Keratinocyte (primary cell): Measurements from ENCODE around the gene DCP1B. TPM values are rescaled to one million over a fixed set of nuclear protein-coding genes. Genes with fewer than 3 reads are reported as not detected.

ENCODE experiments used
- DNase-seq: peaks from one replicate; pipeline ENCODE4 v3.0.0-alpha.2; 2011; ENCODE audit warnings: low read depth, missing footprints, low spot score
- FAIRE-seq: peaks from 2 replicates; lab custom pipeline; 2011; peaks lifted over from hg19 to GRCh38; lab: Jason Lieb, UNC
- H2AFZ ChIP-seq: 2 replicates; pipeline ENCODE4 v1.6.0; 2012; ENCODE audit warnings: low read length, control low read depth, inconsistent platforms; ENCODE audit not compliant: control insufficient read depth
- H3K27ac ChIP-seq: 2 replicates; pipeline ENCODE4 v1.5.1; 2011; ENCODE audit warnings: low read length; ENCODE audit not compliant: control insufficient read depth, insufficient read depth
- H3K27me3 ChIP-seq: 3 replicates; pipeline ENCODE4 v1.6.0; 2011; ENCODE audit warnings: low read length; ENCODE audit not compliant: control insufficient read depth, insufficient read depth; ENCODE audit errors: extremely low read depth
- H3K36me3 ChIP-seq, 2 experiments: 2 replicates in 1 of 2; 3 replicates in 1 of 2; pipeline ENCODE4 v1.5.1; 2011; ENCODE audit warnings: low read length in 2 of 2, mild to moderate bottlenecking in 1 of 2; ENCODE audit not compliant: control insufficient read depth in 2 of 2, insufficient read depth in 2 of 2; ENCODE audit errors: extremely low read depth in 1 of 2
- H3K4me1 ChIP-seq: 3 replicates; pipeline ENCODE4 v1.5.1; 2011; ENCODE audit warnings: low read length; ENCODE audit not compliant: control insufficient read depth, insufficient read depth; ENCODE audit errors: extremely low read depth
- H3K4me2 ChIP-seq: 3 replicates; pipeline ENCODE4 v1.6.0; 2011; ENCODE audit warnings: low read depth, low read length; ENCODE audit not compliant: control insufficient read depth, insufficient read depth; ENCODE audit errors: extremely low read depth
- H3K4me3 ChIP-seq, 3 experiments: fragments of 200-600 bp in 1 of 3; sonication (generic) in 1 of 3; 2 replicates in 2 of 3; 3 replicates in 1 of 3; pipeline ENCODE4 v1.5.1; 2011 to 2016; ENCODE audit warnings: low read length in 3 of 3, mild to moderate bottlenecking in 3 of 3, control low read depth in 2 of 3, inconsistent platforms in 1 of 3, low read depth in 1 of 3, mixed read lengths in 1 of 3, mixed run types in 1 of 3, moderate library complexity in 1 of 3; ENCODE audit not compliant: control insufficient read depth in 2 of 3, insufficient read depth in 2 of 3; ENCODE audit errors: extremely low read depth in 1 of 3
- H3K79me2 ChIP-seq: 2 replicates; pipeline ENCODE4 v1.6.0; 2012; ENCODE audit warnings: low read length; ENCODE audit not compliant: control insufficient read depth, insufficient read depth
- H3K9ac ChIP-seq: 3 replicates; pipeline ENCODE4 v1.6.0; 2011; ENCODE audit warnings: low read length; ENCODE audit not compliant: control insufficient read depth, insufficient read depth; ENCODE audit errors: extremely low read depth
- H3K9me1 ChIP-seq: 3 replicates; pipeline ENCODE4 v1.6.0; 2011; ENCODE audit warnings: low read length; ENCODE audit not compliant: control insufficient read depth, insufficient read depth; ENCODE audit errors: extremely low read depth
- H3K9me3 ChIP-seq: 2 replicates; pipeline ENCODE4 v1.5.1; 2012; ENCODE audit warnings: low read depth, low read length; ENCODE audit not compliant: control insufficient read depth
- H4K20me1 ChIP-seq: 3 replicates; pipeline ENCODE4 v1.6.0; 2011; ENCODE audit warnings: low read length; ENCODE audit not compliant: control insufficient read depth, insufficient read depth; ENCODE audit errors: extremely low read depth
- CTCF ChIP-seq, 3 experiments: IDR thresholded peaks in 1 of 3; conservative IDR thresholded peaks in 1 of 3; optimal IDR thresholded peaks in 1 of 3; 2 replicates in 2 of 3; 3 replicates in 1 of 3; pipeline versions ENCODE3 to v1.5.1; 2011; ENCODE audit warnings: low read length in 3 of 3, mild to moderate bottlenecking in 3 of 3, moderate library complexity in 2 of 3, control low read depth in 1 of 3, inconsistent platforms in 1 of 3; ENCODE audit not compliant: insufficient read depth in 2 of 3; ENCODE audit errors: extremely low read depth in 1 of 3
- EZH2 ChIP-seq: IDR thresholded peaks from one replicate; pipeline ENCODE4 v1.6.1; 2012; ENCODE audit warnings: inconsistent platforms, mild to moderate bottlenecking, low read length, moderate library complexity
- dilution Hi-C: fragments of 300-500 bp; cut with MboI; formaldehyde crosslinking; loops from one replicate; pipeline ENCODE4 v1.7.0; 2020; ENCODE audit warnings: low sequenced_read_pairs; ENCODE audit not compliant: extremely low pct_ligation_motif_present
- polyA plus RNA-seq, 5 experiments: library from polyadenylated mRNA; depleted of rRNA in 3 of 5; stranded (reverse) in 3 of 5; stranded (forward) in 1 of 5; unstranded in 1 of 5; fragments of >200 nt; gene quantifications; 1 replicate in 1 of 5; 2 replicates in 3 of 5; 3 replicates in 1 of 5; pipeline versions ENCODE4 v1.2.1 to v1.2.3, GENCODE V29; 2011 to 2012; ENCODE audit warnings: missing spikeins in 2 of 5, low read depth in 1 of 5, low replicate concordance in 1 of 5

Gene DCP1B
- polyA plus RNA-seq, 1 donor (not counting 4 experiments of a cell fraction or from before 2014, with no cell fraction given) = 9.7 TPM

- H3K4me1 ChIP-seq = no peaks in the 10 kb centered on the region
- H3K4me3 ChIP-seq = peak within 1 kb of the TSS; percentile 21 to 31 (median 29)
- peak within 1 kb of the TSS; percentile 52 for H3K4me2 ChIP-seq
- no peaks in the 10 kb centered on the region for H3K9me1 ChIP-seq
- H4K20me1 ChIP-seq = peaks cover 2% of the 10 kb centered on the region
- H3K36me3 ChIP-seq = no peaks in the 10 kb centered on the region
- H3K27me3 ChIP-seq = peaks cover 72% of the 10 kb centered on the region
- DNase-seq (no peak), FAIRE-seq (no peak)
- H3K79me2 ChIP-seq = no peaks in the 10 kb centered on the region
- H2AFZ ChIP-seq = no peak within 1 kb of the TSS
- H3K9ac ChIP-seq = no peak within 1 kb of the TSS
- TF ChIP-seq EZH2 (peak; percentile 99), CTCF (optimal IDR thresholded peaks at IDR 0.05 in 1 of 3, IDR thresholded peaks at IDR 0.05 in 1 of 3, conservative IDR thresholded peaks at IDR 0.05 in 1 of 3; ENCODE audit: extremely low read depth in 1 of 3, insufficient read depth in 2 of 3, low read length in 3 of 3) (no peak)
- dilution Hi-C loops = no loop called here
- H3K9me3 ChIP-seq = no peaks in the 10 kb centered on the region
- no peak within 1 kb of the TSS for H3K27ac ChIP-seq
Observed at GRCh38 chr12:2052826-2053678, 48.8 kb upstream of the DCP1B start, which contains the start of gene CACNA1C. Gene CACNA1C (plus strand): TSS chr12:2052987. CDS start chr12:2053563, 576 bp downstream.

GRCh38 chr12:2051700-2052621, 47.7 kb upstream of the DCP1B start:
- H3K9me1 ChIP-seq = no peaks in the 10 kb centered on the region
- dilution Hi-C loops = no loop called here
- DNase-seq (no peak), FAIRE-seq (no peak)
- H3K4me3 ChIP-seq = no peak overlapping the region
- no peak overlapping the region for H3K9ac ChIP-seq
- H3K4me1 ChIP-seq = no peaks in the 10 kb centered on the region
- peaks cover 2% of the 10 kb centered on the region for H4K20me1 ChIP-seq
- no peaks in the 10 kb centered on the region for H3K9me3 ChIP-seq
- TF ChIP-seq EZH2 (peak; percentile 94), CTCF (optimal IDR thresholded peaks at IDR 0.05 in 1 of 3, IDR thresholded peaks at IDR 0.05 in 1 of 3, conservative IDR thresholded peaks at IDR 0.05 in 1 of 3; ENCODE audit: extremely low read depth in 1 of 3, insufficient read depth in 2 of 3, low read length in 3 of 3) (no peak)
- no peaks in the 10 kb centered on the region for H3K36me3 ChIP-seq
- H2AFZ ChIP-seq = no peak overlapping the region
- H3K4me2 ChIP-seq = peak overlapping the region; percentile 30
- no peaks in the 10 kb centered on the region for H3K79me2 ChIP-seq
- H3K27ac ChIP-seq = no peak overlapping the region
- peaks cover 68% of the 10 kb centered on the region for H3K27me3 ChIP-seq
